LNCAP (cell line): Measurements from ENCODE around the gene USP12.

ENCODE experiments used
- CTCF ChIP-seq: fragments of 450-650 bp; IDR thresholded peaks from 2 replicates; pipeline ENCODE4 v1.5.1; 2017; ENCODE audit warnings: mild to moderate bottlenecking

Gene USP12

GRCh38 chr13:27038323-27038722 lies 133.3 kb downstream of the USP12 start:
- no peak for TF ChIP-seq CTCF

- TF ChIP-seq CTCF, result no peak
Measured at GRCh38 chr13:27037571-27037970, 134.0 kb downstream of the USP12 start.

- no peak for TF ChIP-seq CTCF
Measured at GRCh38 chr13:27037171-27037570, 134.4 kb downstream of the USP12 start.

- TF ChIP-seq CTCF, result no peak
Measured at GRCh38 chr13:27036236-27036981, 135.2 kb downstream of the USP12 start.

GRCh38 chr13:27035892-27036235 lies 135.7 kb downstream of the USP12 start:
- no peak for TF ChIP-seq CTCF

GRCh38 chr13:27034678-27035111 lies 136.9 kb downstream of the USP12 start:
- TF ChIP-seq CTCF, result no peak

- no peak for TF ChIP-seq CTCF
Measured at GRCh38 chr13:27028683-27029480, 142.7 kb downstream of the USP12 start.
